LHCN-M2 (cell line): ENCODE data around the gene GPBP1. TPM values are rescaled to one million over a fixed set of nuclear protein-coding genes. Genes with fewer than 3 reads are reported as not detected.

Experiments
- total RNA-seq: library from RNA; depleted of rRNA; stranded (reverse); fragments of >200 nt; gene quantifications from 2 replicates; pipeline ENCODE4 v1.2.3, GENCODE V29; 2014; rRNA removed

The GPBP1 gene
- total RNA-seq, 1 experiment from 2014 or later: 48.5 TPM

Other genes with a start within 250 kb of the GPBP1 start
- 15.3 and 19.6 TPM in 2 replicates for gene MIER3, start 221.9 kb upstream of the GPBP1 start, total RNA-seq